ENCODE data around the gene BABAM2. TPM values are rescaled to one million over a fixed set of nuclear protein-coding genes. Genes with fewer than 3 reads are reported as not detected.
A peak's percentile ranks its signal among the peaks of the same experiment; 100 is the strongest.

BABAM2 gene
- total and polyA plus RNA-seq, 9 of the 15 experiments (the other 6 are each of a cell fraction or from before 2014, with no cell fraction given) = 10.9 to 37.4 (median 25.6) TPM

GRCh38 chr2:28366496-28367282 is 476.2 kb downstream of the BABAM2 start (continued):
- TF ChIP-seq U2AF1 (optimal IDR thresholded peaks at IDR 0.05; ENCODE audit: low read depth, low read length) (no peak), HCFC1 (IDR thresholded peaks at IDR 0.05; ENCODE audit: low read depth, low read length) (no peak), SP1 (CRISPR knock-in tag; IDR thresholded peaks at IDR 0.05) (peak; percentile 60), XRCC3 (IDR thresholded peaks at IDR 0.05) (no peak), SAP30 (IDR thresholded peaks at IDR 0.05; ENCODE audit: borderline replicate concordance, insufficient read depth, low read depth, low read length, poor library complexity, severe bottlenecking) (no peak), ZNF764 (CRISPR knock-in tag; IDR thresholded peaks at IDR 0.05; ENCODE audit: low read depth) (0 out of 2 replicates have a peak, but pooled peaks have one; percentile 14), CAMTA2 (CRISPR knock-in tag; conservative IDR thresholded peaks at IDR 0.05) (no peak; the same call in 1 of the 2 replicates), HEY1 (CRISPR knock-in tag; IDR thresholded peaks at IDR 0.05; ENCODE audit: borderline replicate concordance) (no peak), IFI16 (CRISPR knock-in tag; IDR thresholded peaks at IDR 0.05) (no peak), ZKSCAN1 (IDR thresholded peaks at IDR 0.05; ENCODE audit: low read depth, low read length) (peak; percentile 11; the same call in 1 of the 2 replicates), HDAC3 (IDR thresholded peaks at IDR 0.05; ENCODE audit: borderline replicate concordance, partially characterized antibody) (no peak), THRA (IDR thresholded peaks at IDR 0.05) (no peak), CREM (IDR thresholded peaks at IDR 0.05; ENCODE audit: low read depth) (peak; percentile 46; the same call in 1 of the 2 replicates), FOS (IDR thresholded peaks at IDR 0.05; ENCODE audit: extremely low read depth, insufficient read length) (no peak), GMEB1 (CRISPR knock-in tag; IDR thresholded peaks at IDR 0.05) (no peak), GATAD2A (IDR thresholded peaks at IDR 0.05) (peak; percentile 37; the same call in 1 of the 2 replicates), CGGBP1 (CRISPR knock-in tag; IDR thresholded peaks at IDR 0.05) (no peak), BCOR (IDR thresholded peaks at IDR 0.05) (peak; percentile 59), RUNX1 (IDR thresholded peaks at IDR 0.05; ENCODE audit: low read depth) (no peak; the same call in 1 of the 2 replicates), ZNF311 (CRISPR knock-in tag; IDR thresholded peaks at IDR 0.05) (peak; percentile 67), HMG20A (CRISPR knock-in tag; conservative IDR thresholded peaks at IDR 0.05) (no peak), ZNF507 (tag; conservative IDR thresholded peaks at IDR 0.05) (no peak), ARID1B (IDR thresholded peaks at IDR 0.05) (peak; percentile 94), SRF (CRISPR knock-in tag; IDR thresholded peaks at IDR 0.05) (peak in 1 of 2 experiments; percentile 76; a peak in 1 of 4 replicates), ZFP36 (IDR thresholded peaks at IDR 0.05; ENCODE audit: low read depth, low read length, partially characterized antibody) (peak; percentile 50)
- TF ChIP-seq, protein P1, sequence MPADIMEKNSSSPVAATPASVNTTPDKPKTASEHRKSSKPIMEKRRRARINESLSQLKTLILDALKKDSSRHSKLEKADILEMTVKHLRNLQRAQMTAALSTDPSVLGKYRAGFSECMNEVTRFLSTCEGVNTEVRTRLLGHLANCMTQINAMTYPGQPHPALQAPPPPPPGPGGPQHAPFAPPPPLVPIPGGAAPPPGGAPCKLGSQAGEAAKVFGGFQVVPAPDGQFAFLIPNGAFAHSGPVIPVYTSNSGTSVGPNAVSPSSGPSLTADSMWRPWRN (IDR thresholded peaks at IDR 0.05; ENCODE audit: low read depth) = peak; percentile 76
